ENCODE data around the gene MCF2L2.

MCF2L2 gene

GRCh38 chr3:183188895-183189462 lies 239.4 kb downstream of the MCF2L2 start:
- Histone ChIP-seq H3K4me3 (ENCODE audit: low read depth, low read length) (no peak overlapping the region), H3K27me3 (no peaks in the 10 kb centered on the region), H3K36me3 (no peaks in the 10 kb centered on the region), H3K4me1 (no peaks in the 10 kb centered on the region), H3K9me3 (no peaks in the 10 kb centered on the region)
- peak; percentile 65 for TF ChIP-seq CTCF (IDR thresholded peaks at IDR 0.05; ENCODE audit: low read depth, low read length)
- peak; percentile 50 for DNase-seq

- H3K4me3 ChIP-seq (ENCODE audit: low read depth, low read length), result no peak overlapping the region
- TF ChIP-seq CTCF (IDR thresholded peaks at IDR 0.05; ENCODE audit: low read depth, low read length), result no peak
- no peaks in the 10 kb centered on the region for H3K27me3 ChIP-seq
- no peak for DNase-seq
- no peaks in the 10 kb centered on the region for H3K4me1 ChIP-seq
- H3K9me3 ChIP-seq, result no peaks in the 10 kb centered on the region
- H3K36me3 ChIP-seq, result no peaks in the 10 kb centered on the region
Observed at GRCh38 chr3:183185696-183186095, 242.7 kb downstream of the MCF2L2 start.

GRCh38 chr3:183182732-183183610 lies 245.4 kb downstream of the MCF2L2 start:
- peaks cover 14% of the 10 kb centered on the region for H3K27me3 ChIP-seq
- no peak for TF ChIP-seq CTCF (IDR thresholded peaks at IDR 0.05; ENCODE audit: low read depth, low read length)
- no peak overlapping the region for H3K4me3 ChIP-seq (ENCODE audit: low read depth, low read length)
- DNase-seq, result no peak
- H3K36me3 ChIP-seq, result no peaks in the 10 kb centered on the region
- no peaks in the 10 kb centered on the region for H3K4me1 ChIP-seq
- no peaks in the 10 kb centered on the region for H3K9me3 ChIP-seq

- no peaks in the 10 kb centered on the region for H3K4me1 ChIP-seq
- no peak for DNase-seq
- H3K36me3 ChIP-seq, result no peaks in the 10 kb centered on the region
- no peak overlapping the region for H3K4me3 ChIP-seq (ENCODE audit: low read depth, low read length)
- peaks cover 15% of the 10 kb centered on the region for H3K27me3 ChIP-seq
- no peak for TF ChIP-seq CTCF (IDR thresholded peaks at IDR 0.05; ENCODE audit: low read depth, low read length)
- no peaks in the 10 kb centered on the region for H3K9me3 ChIP-seq
Observed at GRCh38 chr3:183182073-183182472, 246.3 kb downstream of the MCF2L2 start.

- peaks cover 15% of the 10 kb centered on the region for H3K27me3 ChIP-seq
- TF ChIP-seq CTCF (IDR thresholded peaks at IDR 0.05; ENCODE audit: low read depth, low read length), result no peak
Observed at GRCh38 chr3:183181606-183182005, 246.8 kb downstream of the MCF2L2 start.

GRCh38 chr3:183180784-183181295 lies 247.6 kb downstream of the MCF2L2 start:
- H3K4me3 ChIP-seq (ENCODE audit: low read depth, low read length), result no peak overlapping the region
- no peaks in the 10 kb centered on the region for H3K9me3 ChIP-seq
- no peak for DNase-seq
- H3K36me3 ChIP-seq, result no peaks in the 10 kb centered on the region
- H3K27me3 ChIP-seq, result peaks cover 15% of the 10 kb centered on the region
- TF ChIP-seq CTCF (IDR thresholded peaks at IDR 0.05; ENCODE audit: low read depth, low read length), result no peak
- H3K4me1 ChIP-seq, result no peaks in the 10 kb centered on the region

More at GRCh38 chr3:183181606-183182005, 246.8 kb downstream of the MCF2L2 start:
- no peaks in the 10 kb centered on the region for H3K4me1 ChIP-seq
- H3K36me3 ChIP-seq, result no peaks in the 10 kb centered on the region
- no peak for DNase-seq
- H3K9me3 ChIP-seq, result no peaks in the 10 kb centered on the region
- no peak overlapping the region for H3K4me3 ChIP-seq (ENCODE audit: low read depth, low read length)

Measured in BE2C (cell line).